ENCODE results near the gene LRMDA.

The LRMDA gene

DNA sequence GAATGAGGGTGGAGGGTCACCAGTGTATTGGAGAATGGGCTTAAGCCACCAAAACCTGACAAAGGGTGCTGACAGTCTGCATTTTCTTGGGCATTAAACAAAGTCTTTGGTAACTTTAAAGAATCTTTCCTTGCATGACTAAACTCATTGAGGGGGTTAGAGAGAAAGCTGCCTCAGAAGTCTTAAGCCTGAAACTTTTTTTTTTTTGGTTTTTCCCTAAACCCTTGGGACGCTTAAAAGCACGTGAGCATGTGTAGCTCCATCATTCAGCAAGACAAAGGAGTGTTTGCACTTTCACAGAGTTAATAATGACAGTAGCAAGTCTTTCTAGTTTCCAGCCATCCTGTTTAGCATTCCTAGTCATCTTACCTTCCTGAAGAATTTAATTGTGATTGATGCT, 110.7 kb downstream of the LRMDA start:
- DNase-seq (ENCODE audit: low read depth), result no peak

DNA sequence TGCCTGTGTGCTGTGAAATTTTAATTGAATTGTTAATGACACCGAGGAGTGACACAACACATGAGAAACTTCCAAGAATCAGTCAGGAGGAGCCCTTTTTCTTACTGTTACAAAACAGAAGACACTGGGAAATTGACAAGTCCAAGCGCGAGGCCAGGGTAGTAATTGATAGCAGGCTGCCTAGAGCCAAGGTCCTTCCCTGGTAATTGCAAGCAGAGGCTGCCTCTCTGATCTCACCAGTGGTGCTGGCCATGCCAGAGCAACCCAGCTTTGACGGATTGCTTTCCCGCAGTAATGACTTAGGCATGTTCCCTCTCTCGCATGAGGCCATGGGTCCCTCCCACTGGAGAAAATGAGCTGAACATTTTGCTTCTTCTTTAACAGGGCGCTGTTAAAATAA, 111.5 kb downstream of the LRMDA start:
- no peak for DNase-seq (ENCODE audit: low read depth)

DNA sequence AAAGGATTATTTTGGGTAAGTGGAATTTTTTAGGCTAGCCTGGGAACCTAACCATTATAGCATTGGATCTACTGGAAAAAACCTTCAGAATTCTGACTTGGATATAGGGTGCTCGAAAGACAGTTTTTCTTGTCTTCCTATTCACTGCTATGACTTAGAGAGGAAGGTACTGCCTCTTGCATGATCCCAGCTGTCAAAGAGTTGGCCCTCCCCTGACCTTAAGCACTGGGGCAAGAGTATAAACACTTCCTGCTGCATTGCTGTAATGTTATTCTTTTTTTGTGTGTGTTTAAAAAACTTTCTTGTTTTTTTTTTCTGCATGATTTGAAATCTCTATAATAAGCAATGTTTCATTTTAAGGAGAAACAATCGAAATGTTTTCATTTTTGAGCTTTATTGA, 113.0 kb downstream of the LRMDA start:
- no peak for DNase-seq (ENCODE audit: low read depth)

DNA sequence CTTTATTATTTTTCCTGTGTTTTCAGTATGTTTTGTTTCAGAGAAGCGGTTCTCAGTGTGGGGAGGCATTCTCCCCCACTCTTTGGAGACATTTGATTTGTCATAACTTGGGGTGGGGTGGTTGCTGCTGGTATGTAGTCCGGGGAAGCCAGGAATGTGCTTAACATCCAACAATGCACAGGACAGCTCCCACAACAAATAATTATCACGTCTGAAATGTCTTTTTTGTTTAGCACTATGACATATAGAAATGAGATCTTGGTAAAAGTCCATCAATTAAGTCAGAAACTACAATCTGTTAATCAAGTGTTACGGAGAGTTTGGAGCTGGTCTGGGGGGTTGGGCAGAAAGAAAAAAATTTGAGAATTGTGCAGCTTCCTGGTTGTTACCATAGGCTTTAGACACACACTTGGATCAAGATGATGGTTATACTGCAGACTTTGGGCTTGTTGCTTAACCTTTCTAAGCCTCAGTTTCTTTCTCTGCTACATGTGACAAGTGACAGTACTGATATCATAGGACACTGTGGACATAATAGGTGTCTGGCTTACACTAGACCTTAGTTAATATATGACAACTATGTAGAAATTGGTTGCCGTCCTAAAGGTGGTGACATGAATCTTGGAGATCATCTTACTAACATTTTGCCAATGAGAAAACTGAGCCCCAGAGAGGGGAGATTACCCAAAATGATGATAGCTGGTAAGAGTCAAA, 113.7 kb downstream of the LRMDA start:
- DNase-seq (ENCODE audit: low read depth), result no peak

DNA sequence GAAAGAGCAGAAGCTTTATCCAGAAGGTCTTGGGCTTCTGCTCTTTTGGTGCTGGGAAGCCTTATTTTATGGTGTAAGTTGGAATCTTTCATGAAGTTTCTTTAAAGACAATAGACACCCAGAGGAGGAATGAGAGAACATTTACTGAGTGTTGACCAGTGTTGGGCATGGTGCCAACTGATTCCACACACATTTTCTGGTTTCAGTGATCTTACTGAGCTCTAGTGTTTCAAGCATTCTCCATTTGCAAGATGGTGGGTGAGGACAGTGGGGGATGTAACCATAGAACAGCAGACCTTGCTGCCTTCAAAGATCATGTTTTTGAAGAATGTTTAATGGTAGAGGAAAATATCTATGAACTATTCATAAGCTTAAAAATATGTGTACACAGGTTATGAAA, 114.6 kb downstream of the LRMDA start:
- no peak for DNase-seq (ENCODE audit: low read depth)

DNA sequence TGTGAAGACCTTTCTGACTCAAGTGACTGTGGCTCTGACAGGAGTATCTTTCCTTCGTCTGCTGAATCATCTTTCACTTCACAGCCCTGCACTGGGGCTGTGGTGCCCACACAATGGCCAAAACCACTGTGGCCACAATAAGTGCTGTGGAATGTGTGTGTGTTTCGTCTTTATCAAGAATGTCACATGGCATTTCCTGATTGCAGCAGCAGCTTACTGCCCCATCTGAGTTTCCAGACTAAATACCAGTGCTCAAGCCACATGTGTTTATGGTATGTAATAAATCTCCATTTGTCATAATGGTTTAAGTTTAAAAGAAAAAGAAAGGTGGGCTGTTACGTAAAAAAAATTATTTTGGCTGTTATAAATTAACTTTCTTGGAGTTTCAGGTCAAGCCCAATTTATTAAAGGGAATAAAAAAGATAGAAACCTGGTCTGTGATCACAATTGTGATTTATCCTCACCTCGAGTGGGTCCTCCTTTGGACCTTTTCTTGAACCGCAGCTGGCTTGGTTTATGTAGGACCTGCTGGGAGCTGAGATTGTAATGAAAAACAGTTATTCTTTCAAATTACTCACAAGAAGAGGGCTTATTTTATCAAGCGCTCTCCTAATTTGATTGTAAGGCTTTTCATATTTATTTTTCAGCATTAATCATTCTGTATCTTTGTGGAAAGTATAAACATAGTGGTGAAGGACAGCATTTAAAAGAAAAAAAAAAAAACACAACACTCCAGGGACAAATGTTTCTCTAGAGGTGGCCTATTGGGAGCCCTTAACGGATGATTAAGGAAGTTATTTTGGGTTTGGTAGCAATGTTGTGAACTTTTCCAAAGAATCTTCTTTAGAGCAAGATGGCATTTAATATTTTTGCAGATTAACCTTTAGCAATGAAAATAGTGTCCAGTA, 116.2 kb downstream of the LRMDA start:
- DNase-seq (ENCODE audit: low read depth), result peak; percentile 76

DNA sequence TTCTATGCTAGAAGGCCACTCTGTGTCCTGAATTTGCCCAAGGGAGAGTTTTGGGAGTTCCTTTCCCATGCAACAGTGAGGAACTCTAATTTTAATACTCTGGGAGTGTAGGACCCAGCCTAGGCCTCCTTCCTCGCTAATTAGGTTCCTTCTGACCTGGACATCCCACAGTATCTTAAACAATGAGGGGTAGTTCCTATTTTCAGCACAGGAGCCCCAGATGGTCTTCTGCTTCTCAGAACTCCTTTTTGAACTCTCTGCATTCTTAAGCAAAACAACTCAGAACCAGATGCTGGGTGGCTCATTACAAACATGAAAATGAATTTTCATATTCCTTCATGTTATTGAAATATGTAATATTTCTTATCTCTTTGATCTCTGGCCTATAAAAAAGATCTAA, 116.9 kb downstream of the LRMDA start:
- DNase-seq (ENCODE audit: low read depth), result no peak

DNA sequence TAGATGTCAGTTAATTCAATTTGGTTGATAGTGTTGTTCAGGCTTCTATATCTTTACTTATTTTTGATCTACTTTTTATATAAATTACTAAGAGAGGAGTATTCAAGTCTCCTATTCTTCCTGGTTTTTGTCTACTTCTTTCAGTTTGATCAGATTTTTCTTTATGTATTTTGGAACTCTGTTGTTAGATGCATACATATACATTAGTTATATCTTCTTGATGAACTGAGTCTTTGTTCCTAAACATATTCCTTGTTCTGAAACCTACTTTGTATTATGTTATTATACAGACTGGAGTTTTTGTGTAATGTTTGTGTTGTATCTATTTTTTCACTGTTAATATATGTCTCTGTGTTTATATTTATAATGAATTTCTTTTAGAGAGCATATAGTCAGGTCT, 118.8 kb downstream of the LRMDA start:
- DNase-seq (ENCODE audit: low read depth), result no peak

DNA sequence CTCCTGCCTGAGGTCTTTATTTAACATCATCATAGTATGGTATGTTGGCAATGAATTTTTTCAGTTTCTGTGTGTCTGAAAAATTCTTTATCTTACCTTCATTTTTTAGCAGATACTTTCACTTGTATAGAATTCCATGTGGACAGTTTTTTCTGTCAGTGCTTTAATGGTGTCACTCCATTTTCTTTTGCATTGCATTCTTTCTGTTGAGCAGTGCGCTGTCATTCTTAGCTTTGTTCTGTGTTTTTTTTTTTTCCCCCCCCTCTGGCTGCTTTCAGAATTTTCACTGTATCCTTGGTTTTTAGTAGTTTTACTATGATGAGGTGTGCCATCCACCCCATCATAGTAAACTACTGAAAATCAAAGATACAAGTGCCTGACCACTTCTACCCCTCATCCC, 120.7 kb downstream of the LRMDA start:
- no peak for DNase-seq (ENCODE audit: low read depth)

DNA sequence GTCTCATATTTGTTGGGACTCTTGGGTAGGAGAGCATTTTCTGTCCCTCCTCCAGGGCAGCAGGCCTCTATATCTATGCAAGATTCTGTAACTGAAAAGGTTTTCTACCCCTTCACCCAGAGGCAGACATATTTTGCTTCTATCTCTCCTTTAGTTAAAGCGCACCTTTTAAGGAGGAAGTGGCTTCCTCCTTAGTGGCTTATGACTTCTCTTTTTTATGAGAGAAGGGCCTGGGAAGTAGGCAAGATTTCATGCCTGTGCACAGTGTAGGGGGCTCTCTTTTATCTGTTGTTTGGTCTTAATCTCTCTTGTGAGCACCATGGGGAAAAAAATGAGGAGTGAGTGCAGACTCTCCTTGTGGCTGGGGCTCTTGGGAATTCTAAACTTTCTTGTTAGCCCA, 122.1 kb downstream of the LRMDA start:
- no peak for DNase-seq (ENCODE audit: low read depth)

DNA sequence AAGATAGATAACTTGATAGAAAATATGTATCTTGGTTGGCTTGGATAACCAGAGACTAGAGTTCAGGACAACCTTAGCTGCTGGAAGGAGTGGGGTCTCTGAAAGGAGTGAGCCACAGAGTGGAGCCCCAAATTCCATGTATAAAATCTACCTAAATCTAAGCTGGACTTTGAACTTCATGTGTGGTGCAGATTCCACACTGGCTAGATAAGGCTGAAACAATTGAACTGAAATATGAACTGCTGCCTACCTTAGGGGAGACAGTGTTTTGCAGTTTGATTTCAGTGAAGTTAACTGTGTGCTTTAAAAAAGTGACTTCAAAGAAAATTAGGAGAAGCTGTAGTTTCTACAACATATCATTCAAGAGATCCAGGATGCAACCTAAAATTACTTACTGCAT, 123.9 kb downstream of the LRMDA start:
- DNase-seq (ENCODE audit: low read depth), result no peak

DNA sequence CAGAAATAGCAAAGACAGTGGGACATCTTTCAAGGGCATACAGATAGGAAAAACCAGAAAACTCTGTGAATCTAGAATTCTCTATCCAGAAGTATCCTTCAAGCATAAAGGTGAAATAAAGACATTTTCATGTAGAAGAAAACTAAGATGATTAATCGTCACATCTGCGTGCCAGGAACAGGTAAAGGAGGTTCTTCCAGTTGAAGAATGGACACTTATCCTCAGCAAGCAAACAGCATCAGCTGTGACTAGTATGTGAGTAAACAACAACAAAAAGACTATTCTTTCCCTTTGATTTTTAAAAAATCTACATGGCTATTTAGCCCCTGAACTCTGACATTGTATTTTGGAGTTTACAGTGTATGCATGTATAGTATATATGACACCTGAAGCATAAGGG, 124.9 kb downstream of the LRMDA start:
- DNase-seq (ENCODE audit: low read depth), result no peak

DNA sequence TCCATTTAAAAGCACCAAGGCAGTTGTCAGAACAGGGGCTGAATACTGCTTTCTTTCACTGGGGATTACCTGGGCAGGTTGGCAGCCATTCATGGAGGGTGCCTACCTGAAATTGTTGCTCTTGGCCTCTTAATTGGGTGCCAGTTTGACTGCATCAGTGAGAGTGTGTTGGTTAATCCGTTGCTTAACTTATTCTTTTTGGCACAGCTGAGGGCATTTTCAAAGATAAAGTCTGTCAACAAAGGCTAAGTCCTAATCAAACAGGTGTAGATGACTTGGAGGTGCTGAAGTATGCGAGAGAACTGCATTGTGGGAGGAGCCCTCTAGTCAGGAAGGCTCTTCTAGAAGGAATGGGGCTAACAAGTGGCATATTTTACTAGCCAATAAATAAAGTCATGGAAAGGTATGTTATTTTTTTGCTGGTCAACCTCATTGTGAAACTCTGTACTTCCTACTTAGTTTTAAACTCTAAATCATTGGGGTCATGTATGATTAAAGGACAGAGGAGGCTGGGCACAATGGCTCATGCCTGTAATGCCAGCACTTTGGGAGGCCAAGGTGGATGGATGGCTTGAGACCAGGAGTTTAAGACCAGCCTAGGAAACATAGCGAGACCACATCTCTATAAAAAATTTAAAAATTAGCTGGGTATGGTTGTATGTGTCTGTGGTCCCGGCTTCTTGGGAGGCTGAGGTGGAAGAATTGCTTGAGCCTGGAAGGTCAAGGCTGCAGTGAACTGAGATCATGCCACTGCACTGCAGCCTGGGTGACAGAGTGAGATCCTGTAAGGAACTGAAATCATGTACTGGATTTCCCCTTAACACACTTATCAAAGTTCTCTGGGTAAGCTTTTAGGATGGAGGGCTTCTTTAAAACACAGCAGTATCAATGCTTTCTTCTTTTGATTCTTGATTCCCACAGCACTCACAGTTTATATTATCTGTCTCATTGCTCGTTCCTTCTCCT, 134.1 kb downstream of the LRMDA start:
- DNase-seq (ENCODE audit: low read depth), result no peak

DNA sequence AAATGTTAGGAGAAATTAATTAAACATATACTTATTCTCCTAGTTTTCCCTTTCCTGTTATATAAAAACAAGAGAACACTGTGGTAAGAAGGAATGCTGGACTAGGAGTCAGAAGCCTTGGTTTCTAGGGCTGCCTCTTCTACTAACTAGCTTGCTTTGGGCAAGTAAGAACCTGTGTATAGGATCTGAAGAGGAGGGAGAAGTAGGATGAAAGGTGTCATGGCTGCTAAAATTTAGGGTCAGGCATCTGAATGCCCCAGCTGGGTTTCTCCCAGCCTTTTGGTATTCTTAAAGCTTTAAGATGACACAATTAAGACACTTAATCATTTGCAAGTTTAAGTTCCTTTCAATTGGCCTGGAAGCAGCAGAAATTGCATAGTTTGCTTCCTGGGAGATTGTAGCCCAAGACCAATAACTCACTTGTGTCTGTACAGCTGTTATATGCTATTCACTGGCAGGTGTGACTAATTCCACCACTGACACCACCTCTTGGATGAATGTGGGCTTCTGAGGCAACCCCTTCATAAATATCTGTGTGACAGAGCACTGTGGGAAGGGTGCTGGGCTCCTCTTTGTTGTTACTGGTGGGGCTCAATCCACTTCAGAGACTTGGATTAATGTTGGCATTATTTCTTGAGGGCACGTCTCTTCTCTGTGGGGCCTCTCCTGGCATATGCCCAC, 137.2 kb downstream of the LRMDA start:
- DNase-seq (ENCODE audit: low read depth), result no peak

DNA sequence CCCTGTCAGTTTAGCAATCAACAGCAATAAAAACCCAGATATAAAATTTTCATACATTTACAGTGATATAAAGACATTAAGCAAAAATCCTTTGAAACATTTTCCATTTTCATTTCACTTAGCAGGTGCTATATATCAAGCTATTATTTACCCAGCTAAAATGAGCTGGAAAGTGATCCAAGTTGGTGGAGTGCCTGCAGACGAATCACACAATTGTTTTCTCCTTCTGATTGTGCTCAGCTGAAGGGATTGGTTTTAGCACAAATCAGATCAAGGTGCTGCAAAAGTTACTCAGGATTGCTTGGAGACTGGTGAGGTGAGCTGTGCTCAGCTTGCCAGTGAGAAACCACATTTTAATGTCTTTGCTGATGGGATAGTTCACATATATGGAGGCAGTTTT, 138.1 kb downstream of the LRMDA start:
- no peak for DNase-seq (ENCODE audit: low read depth)

DNA sequence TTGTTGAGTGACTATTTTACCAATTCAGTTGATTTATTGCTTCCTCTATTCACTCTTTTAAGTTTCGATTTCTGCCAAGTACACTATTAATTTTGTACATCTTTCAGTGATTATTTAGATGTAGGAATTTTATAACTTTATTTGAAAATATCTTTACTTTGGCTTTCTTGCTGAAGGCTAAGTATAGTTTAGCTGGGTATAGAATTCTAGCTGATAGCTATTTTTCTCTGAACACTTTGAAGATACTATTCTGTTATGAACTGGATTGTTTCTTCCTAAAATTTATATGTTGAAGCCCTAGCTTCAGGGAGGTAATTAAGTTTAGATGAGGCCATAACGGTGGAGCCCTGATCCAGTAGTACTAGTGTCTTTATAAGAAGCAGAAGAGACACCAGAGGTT, 141.1 kb downstream of the LRMDA start:
- no peak for DNase-seq (ENCODE audit: low read depth)

DNA sequence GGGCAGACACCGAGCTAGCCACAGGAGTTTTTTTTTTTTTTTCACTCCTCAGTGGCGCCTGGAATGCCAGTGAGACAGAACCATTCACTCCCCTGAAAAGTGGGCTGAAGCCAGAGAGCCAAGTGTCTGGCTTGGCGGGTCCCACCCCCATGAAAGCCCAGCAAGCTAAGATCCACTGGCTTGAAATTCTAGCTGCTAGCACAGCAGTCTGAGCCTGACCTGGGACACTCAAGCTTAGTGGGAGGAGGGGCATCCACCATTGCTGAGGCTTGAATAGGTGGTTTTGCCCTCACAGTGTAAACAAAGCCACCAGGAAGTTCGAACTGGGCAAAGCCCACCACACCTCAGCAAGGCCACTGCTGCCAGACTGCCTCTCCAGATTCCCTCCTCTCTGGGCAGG, 144.5 kb downstream of the LRMDA start:
- no peak for DNase-seq (ENCODE audit: low read depth)

DNA sequence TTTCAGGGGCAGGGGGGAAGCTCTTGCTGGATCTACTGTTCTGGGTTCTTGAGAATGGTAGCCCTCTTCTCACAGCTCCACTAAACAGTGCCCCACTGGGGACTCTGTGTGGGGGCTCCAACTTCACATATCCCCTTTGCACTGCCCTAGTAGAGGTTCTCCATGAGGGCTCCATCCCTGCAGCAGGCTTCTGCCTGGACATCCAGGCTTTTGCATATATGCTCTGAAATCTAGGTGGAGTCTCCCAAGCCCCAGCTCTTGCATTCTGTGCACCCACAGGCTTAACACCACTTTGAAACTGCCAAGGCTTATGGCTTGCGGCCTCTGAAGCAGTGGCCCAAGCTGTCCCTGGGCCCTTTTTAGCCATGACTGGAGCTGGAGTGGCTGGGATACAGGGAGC, 150.7 kb downstream of the LRMDA start:
- no peak for DNase-seq (ENCODE audit: low read depth)

DNA sequence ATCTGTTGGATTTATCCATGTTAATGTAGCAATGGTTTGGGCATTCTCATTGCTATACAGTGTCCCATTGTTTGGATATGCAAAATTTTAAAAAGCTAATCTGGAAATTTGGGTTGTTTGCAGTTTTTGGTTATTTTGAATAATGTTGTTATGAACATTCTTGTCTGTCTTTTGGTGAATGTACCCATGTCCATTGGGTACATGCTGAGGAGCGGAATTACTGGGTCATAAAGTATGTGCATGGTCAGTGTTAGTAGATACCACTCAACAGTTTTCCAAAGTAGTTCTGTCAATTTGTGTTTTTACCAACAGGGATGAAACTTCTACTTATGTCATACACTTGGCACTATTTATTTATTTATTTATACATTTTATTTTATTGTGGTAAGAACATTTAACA, 153.9 kb downstream of the LRMDA start:
- DNase-seq (ENCODE audit: low read depth), result no peak

DNA sequence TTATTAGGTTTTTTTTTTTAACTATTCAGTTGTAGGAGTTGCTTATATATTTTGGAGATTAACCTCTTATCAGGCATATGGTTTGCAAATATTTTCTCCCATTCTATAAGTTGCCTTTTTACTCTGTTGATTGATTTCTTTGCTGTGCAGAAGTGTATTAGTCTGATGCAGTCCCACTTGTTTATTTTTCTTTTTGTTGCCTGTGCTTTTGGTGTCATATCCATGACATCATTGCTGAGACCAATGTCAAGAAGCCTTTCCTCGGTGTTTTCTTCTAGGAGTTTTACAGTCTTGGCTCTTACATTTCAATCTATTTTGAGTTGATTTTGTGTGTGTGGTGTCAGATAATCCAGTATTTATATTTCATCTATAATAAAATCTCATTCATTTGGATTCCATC, 155.4 kb downstream of the LRMDA start:
- no peak for DNase-seq (ENCODE audit: low read depth)

DNA sequence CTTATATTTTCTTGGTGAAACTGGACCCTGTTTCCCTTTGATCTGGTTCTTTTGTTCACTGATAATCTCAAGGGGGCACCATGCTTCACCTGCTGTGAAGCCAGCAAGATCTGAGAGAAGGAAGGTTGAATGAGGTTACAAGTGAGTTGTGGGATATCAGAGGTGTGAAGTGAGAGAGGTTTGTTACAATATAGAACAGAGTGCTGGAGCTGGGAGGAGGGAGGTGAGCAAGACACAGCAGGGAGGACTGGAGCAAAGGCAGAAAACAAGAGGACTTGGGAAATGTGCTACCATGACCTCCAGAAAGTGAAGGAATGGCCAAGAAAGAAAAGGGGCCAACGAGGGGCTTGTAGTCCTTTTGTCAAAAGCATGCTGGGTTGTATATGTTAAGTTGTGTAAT, 156.6 kb downstream of the LRMDA start:
- DNase-seq (ENCODE audit: low read depth), result no peak
